ENCODE results near the gene MYOZ2.

MYOZ2 gene

GRCh38 chr4:119135721-119136121, at the start of gene MYOZ2:
MYOZ2 (plus strand) TSS chr4:119135832; CDS start chr4:119136526, 694 bp downstream.
- DNase-seq: no peak

- DNase-seq: no peak
Observed at GRCh38 chr4:119087121-119087520, 48.5 kb upstream of the MYOZ2 start.

- DNase-seq: peak; percentile 12
Observed at GRCh38 chr4:119087656-119088055, 48.0 kb upstream of the MYOZ2 start.

- no peak for DNase-seq
Observed at GRCh38 chr4:119093042-119093827, 42.4 kb upstream of the MYOZ2 start.

GRCh38 chr4:119097282-119097900, 38.2 kb upstream of the MYOZ2 start:
- DNase-seq: no peak

DNA sequence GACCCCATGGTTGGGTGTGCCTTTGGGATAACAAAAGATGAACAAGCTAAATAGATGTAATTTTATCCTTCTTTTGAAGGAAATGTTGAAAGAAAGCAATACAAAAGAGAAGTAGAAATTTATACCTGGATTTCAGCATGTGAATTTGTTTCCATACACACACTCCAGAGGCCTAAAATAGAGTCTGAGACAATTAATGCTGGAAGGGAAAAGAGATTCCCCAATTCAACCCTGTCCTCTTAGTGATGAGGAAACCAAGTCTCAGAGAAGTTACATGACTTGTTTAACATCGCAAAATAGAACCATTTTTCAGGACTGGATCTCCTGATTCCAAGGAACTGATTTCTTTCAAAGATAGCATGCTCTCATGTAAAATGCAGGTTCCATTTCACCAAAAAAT, 37.3 kb upstream of the MYOZ2 start:
- no peak for DNase-seq

DNA sequence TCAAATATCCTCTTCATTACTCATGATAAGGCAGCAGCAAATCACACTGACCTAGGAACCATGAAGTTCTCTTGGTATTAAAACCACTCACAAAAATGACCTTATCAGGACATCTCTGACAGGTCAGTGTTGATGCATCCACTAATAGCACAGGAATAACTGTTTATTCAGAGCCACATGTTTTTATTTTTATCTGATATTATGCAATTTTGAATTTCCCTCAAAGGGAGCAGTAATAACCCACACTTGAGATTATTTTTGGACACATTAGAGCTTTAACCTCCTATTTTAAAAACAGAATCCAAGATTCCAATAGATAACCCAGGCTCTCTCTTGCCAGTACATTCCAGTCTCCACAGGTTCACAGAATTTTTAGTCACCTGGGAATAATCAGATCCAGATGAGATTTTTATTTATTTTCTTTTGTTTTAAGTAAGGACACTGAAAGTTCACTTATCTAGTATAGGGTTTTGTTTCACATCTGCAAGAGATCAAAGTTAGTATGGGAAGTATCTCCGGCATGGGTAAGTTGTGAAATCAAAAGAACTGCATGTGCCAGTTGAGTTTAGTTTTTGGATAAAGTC, 36.3 kb upstream of the MYOZ2 start:
- no peak for DNase-seq

- no peak for DNase-seq
Observed at GRCh38 chr4:119100655-119101054, 35.0 kb upstream of the MYOZ2 start.

DNA sequence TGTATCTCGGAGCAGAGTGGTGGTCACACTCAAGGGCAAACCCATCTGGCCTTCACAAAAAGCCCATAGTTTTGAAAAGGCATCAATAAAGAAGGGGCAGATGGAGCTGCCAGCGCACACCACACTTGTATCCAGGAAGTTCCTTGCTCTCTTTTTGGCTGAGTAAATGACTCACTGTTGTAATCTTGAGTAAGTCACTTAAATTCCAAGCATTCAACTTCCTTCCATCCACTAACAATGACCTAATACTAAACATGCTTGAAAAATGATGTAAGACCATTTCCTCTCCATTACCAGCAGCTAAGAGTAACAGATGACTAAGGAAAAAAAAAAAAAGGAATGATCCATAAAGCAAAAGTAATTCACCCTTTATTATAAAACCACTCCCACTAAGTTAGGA, 32.4 kb upstream of the MYOZ2 start:
- DNase-seq: no peak

DNA sequence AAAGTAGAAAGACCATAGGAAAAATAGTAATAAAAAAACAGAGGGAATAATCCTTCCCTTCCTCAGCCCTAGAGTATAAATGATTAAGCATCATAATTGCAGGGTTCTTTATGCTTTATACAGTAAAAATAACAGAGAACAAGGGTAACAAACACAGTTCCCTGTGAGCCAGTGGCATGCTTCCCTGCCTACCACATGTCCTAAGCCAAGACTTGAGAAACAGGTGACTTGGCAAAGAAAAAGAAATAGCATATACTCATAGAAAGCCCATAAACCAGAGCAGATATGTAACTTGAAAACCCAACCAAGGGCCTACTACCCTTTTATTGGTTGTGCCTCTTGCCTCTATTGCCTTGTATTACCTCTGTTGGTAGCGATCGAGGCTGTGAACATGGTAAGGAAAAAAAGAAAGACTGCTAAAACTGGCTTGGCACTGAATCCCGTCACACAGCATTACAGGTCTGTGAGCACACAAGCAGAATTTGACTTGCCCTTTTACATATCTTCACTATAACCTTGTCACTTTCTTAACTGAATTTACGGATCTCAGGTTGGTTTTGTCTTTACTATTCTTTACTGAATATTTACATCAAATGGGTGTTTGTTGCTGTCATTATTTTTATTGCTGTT, 30.9 kb upstream of the MYOZ2 start:
- no peak for DNase-seq

DNA sequence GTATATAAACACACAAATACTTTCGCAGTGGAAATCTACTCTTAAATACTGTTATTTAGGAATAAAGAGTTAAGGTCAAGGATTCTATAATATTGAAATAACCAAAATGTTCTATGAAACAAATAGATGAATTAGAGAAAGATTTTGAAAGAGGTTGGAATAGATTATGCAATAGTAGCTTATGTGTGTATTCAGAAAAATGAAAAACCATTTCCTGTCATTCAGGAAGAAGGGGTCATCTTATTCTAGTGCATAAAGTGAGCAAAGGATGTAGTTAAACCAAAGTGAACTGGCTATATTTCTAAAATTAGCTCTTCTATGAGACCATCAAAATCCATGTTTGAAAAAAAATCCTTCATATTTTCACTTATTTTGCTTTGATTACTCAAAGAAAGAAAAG, 30.0 kb upstream of the MYOZ2 start:
- DNase-seq: no peak

DNA sequence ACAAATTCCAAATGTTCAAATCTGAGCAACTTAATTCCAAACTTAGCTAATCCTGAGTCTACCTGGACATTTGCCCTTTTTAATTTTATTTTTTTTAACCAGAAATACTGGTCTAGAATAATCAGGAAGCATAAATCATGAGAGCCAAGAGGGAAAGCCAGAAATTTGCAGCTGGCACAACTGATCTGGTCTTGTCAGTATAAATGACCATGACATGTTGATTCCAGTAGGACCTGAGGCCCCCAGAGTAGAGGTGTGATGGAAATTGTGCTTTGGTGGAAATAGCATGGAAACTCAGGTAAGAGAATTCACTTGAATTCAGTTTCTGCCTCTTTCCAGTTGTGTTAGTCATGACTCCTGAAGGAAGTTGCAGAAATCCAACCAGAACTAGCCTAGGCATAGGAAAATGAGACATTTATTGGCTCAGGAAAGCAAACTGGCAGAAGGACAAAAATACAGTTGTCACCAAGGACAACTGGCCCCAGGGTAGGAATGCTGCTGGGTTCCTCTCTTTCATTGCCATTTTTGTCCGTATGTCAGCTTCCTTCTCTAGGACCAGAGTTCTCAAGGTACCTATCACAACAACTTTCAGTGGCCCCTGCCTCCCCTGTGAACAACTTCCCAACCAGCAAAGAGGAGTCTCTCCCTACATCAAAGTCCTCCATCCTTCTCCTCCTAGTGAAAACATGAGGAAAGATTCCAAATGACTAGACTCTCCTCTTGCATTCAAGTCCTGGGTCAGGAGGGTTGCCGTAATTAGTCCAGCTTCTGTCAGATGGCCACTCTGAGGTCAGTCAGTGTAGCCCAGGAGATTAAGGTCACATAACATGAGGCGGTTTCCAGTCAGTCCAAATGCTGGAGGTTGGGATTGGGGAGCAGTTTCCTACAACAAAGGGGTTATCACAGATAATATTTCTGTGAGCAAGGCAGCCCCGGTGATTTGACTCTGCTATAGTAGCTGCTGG, 29.3 kb upstream of the MYOZ2 start:
- DNase-seq: no peak

DNA sequence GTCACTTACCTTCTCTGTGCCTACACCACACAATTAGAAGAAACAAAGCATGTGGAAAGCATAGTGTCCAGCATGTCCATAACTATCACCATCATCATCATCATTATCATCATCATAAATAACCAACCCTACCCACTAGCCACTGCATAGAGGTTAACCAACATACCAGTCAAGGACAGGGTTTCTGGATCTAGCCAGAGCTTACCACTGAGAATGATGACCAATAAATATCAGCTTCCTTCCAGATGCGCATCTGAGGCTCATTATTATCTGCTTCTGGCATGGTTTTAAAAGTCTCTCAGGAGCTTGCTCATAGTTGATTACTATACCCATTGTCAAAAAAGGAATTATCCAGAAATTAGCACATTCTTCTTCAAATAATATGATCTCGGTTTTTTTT, 25.5 kb upstream of the MYOZ2 start:
- DNase-seq: no peak

DNA sequence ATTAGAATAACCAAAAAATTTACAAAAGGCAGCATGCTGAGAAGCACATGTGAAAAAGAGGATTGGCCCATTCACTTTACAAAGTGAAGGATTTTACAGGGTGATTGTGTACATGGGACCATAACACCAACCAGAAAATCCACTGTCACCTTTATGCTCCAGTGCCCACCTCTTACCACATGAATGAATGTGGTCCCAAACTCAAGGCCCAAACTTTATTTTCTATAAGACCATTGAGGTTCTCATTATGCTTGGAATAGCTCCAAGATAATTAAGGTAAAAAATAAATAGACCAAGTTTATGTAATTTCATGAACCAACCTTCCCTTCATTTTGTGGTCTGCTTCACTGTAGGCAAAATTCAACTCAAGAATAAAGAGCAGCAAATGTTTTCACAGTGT, 24.3 kb upstream of the MYOZ2 start:
- no peak for DNase-seq

DNA sequence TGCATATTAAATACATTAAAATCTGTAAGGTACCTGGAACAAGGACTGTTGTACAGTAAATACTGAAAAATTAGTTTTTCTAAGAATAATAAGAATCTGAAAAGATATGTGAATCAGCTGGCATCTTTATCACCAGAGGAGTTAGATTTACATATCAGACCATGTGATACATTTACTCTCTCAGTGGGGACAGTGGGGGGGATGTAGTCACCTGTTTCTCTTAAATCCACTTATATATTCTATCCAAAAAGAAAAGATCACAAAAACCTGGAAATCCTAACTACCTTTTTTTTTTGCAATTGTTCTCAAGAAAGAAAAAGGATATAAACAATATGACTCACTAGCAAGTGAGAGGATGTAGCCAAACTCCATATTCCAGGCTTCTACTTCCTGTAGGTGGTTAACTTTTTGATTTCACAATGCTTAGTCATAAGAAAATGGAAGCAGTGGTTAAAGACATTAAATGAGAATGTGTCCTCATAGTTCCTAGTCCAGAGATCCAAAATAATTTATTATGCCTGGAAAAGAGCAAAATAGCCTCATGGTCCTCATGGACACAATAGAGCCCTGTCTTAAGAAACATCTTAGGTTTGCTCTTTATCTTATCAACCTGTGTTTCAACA, 22.5 kb upstream of the MYOZ2 start:
- DNase-seq: no peak

DNA sequence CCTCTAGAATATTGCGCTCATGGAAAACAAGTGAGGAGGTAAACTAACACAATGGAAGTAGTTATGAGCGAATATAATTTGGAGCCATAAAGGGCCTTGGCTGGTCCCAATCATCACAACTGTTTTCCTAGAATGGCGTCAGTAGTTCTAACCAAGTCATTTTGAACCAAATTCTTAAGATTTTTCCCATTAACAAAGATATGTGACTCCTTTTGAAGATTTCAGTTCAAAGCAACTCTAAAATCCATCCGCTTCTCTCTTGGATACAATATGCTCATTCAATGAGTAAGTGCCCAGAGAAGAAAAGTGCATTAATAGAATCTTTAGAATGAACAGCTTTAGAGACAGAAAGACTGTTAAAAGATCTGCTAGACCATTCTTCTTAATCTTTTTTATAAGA, 19.6 kb upstream of the MYOZ2 start:
- DNase-seq: no peak

GRCh38 chr4:119116925-119117900, 18.4 kb upstream of the MYOZ2 start:
- no peak for DNase-seq

GRCh38 chr4:119118397-119118796, 17.2 kb upstream of the MYOZ2 start:
- no peak for DNase-seq

DNA sequence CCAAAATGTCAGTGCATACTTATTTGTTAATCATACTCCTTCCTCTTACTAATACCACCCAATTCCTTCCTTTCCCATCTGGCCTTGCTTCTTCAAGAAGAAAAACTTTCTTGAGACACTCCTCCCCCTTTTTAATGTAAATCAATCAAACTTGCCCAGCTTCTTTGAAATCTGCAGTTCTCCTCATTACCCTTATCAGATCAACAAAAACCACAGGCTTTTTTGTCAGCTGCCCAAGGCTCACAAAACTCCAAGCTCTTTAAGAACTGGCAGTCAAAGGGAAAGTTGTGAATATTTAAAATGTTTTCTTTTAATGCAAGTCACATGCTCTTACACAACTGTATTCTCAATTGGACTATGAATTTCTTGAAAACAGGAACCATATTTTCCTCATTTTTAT, 11.3 kb upstream of the MYOZ2 start:
- DNase-seq: no peak

- DNase-seq: no peak
Observed at GRCh38 chr4:119125931-119126330, 9.7 kb upstream of the MYOZ2 start.

DNA sequence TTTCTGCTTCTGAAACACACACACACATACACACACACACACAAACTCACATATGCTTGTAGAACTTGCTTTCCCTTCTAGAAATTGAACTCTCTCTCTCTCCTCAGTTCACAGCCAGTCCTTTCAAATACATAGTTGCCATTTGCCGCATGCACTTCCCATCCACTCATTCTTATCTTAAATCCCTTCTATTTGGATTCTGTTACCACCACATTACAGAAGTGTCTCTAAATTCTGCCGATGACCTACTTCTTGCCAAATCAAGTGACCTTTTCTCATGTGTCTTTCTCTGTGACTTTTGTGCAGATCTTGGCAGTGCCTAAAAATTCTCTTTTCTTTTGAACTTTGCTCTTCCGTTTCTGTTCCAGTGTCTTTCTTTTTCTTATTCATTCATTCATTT, 7.5 kb upstream of the MYOZ2 start:
- no peak for DNase-seq
